Measurements from ENCODE around the gene IL2. TPM values are rescaled to one million over a fixed set of nuclear protein-coding genes. Genes with fewer than 3 reads are reported as not detected.

Gene IL2
- under 1 TPM in 1 of 3 donors, not detected in 2; 0.57 TPM for polyA plus RNA-seq

- Mint-ChIP-seq H3K4me1 (peaks cover 25 to 34% of the 10 kb centered on the region in 2 donors), H3K9me3 (no peaks in the 10 kb centered on the region), H3K36me3 (no peaks in the 10 kb centered on the region), H3K27me3 (ENCODE audit: low read depth in 3 of 3) (peaks cover 0 to 2% (median 0%) of the 10 kb centered on the region in 3 donors), H3K4me3 (peak within 1 kb of the TSS in 2 of 5 donors; percentile 52), H3K27ac (peak within 1 kb of the TSS in 1 of 6 donors; percentile 66)
- DNase-seq, result no peak
These were observed at the start of gene IL2 for GRCh38 chr4:122456231-122457116. Gene IL2 (minus strand): TSS chr4:122456725. CDS start chr4:122456440, 285 bp downstream.

GRCh38 chr4:122503214-122503613, 46.7 kb upstream of the IL2 start:
- H3K4me3 Mint-ChIP-seq, result no peak overlapping the region

GRCh38 chr4:122500852-122501501, 44.5 kb upstream of the IL2 start:
- Mint-ChIP-seq H3K9me3 (peaks cover 0 to 6% (median under 1%) of the 10 kb centered on the region in 6 donors), H3K4me1 (no peaks in the 10 kb centered on the region), H3K4me3 (no peak overlapping the region), H3K27ac (no peak overlapping the region), H3K27me3 (ENCODE audit: low read depth in 3 of 3) (no peaks in the 10 kb centered on the region), H3K36me3 (no peaks in the 10 kb centered on the region)
- DNase-seq, result no peak

More at GRCh38 chr4:122503214-122503613, 46.7 kb upstream of the IL2 start:
- Mint-ChIP-seq H3K9me3 (peaks cover 0 to 6% (median under 1%) of the 10 kb centered on the region in 6 donors), H3K4me1 (no peaks in the 10 kb centered on the region), H3K27ac (no peak overlapping the region), H3K36me3 (no peaks in the 10 kb centered on the region), H3K27me3 (ENCODE audit: low read depth in 3 of 3) (peaks cover 0 to 2% (median 0%) of the 10 kb centered on the region in 3 donors)
- DNase-seq, result no peak

- Mint-ChIP-seq H3K9me3 (peaks cover 22 to 47% (median 27%) of the 10 kb centered on the region in 6 donors), H3K4me1 (no peaks in the 10 kb centered on the region), H3K4me3 (no peak overlapping the region), H3K36me3 (peaks cover 0 to 5% (median 4%) of the 10 kb centered on the region in 3 donors), H3K27ac (no peak overlapping the region), H3K27me3 (ENCODE audit: low read depth in 3 of 3) (peaks cover 0 to 3% (median 2%) of the 10 kb centered on the region in 3 donors)
- no peak for DNase-seq
These were observed 32.5 kb upstream of the IL2 start for GRCh38 chr4:122489061-122489460.

GRCh38 chr4:122483481-122483880, 27.0 kb upstream of the IL2 start:
- H3K27ac Mint-ChIP-seq, result no peak overlapping the region
- H3K4me3 Mint-ChIP-seq, result no peak overlapping the region
- DNase-seq, result no peak
- peaks cover 2 to 5% (median 3%) of the 10 kb centered on the region in 3 donors for H3K27me3 Mint-ChIP-seq (ENCODE audit: low read depth in 3 of 3)
- H3K4me1 Mint-ChIP-seq, result no peaks in the 10 kb centered on the region
- H3K36me3 Mint-ChIP-seq, result no peaks in the 10 kb centered on the region
- H3K9me3 Mint-ChIP-seq, result peaks cover 5 to 13% (median 12%) of the 10 kb centered on the region in 6 donors

- no peaks in the 10 kb centered on the region for H3K4me1 Mint-ChIP-seq
- DNase-seq, result no peak
- H3K27ac Mint-ChIP-seq, result no peak overlapping the region
- peaks cover 1 to 5% (median 3%) of the 10 kb centered on the region in 3 donors for H3K27me3 Mint-ChIP-seq (ENCODE audit: low read depth in 3 of 3)
- peaks cover 0 to 12% (median 0%) of the 10 kb centered on the region in 6 donors for H3K9me3 Mint-ChIP-seq
- no peaks in the 10 kb centered on the region for H3K36me3 Mint-ChIP-seq
- H3K4me3 Mint-ChIP-seq, result no peak overlapping the region
These were observed 25.4 kb upstream of the IL2 start for GRCh38 chr4:122481766-122482405.

- Mint-ChIP-seq H3K27ac (no peak overlapping the region), H3K27me3 (ENCODE audit: low read depth in 3 of 3) (peaks cover 0 to 5% (median 3%) of the 10 kb centered on the region in 3 donors), H3K4me1 (no peaks in the 10 kb centered on the region), H3K4me3 (no peak overlapping the region), H3K9me3 (peaks cover 0 to 12% (median 0%) of the 10 kb centered on the region in 6 donors), H3K36me3 (no peaks in the 10 kb centered on the region)
- DNase-seq, result no peak
These were observed 24.3 kb upstream of the IL2 start for GRCh38 chr4:122480655-122481487.

GRCh38 chr4:122479935-122480416, 23.5 kb upstream of the IL2 start:
- Mint-ChIP-seq H3K36me3 (no peaks in the 10 kb centered on the region), H3K27me3 (ENCODE audit: low read depth in 3 of 3) (peaks cover 0 to 4% (median 3%) of the 10 kb centered on the region in 3 donors), H3K9me3 (peaks cover 0 to 12% (median 0%) of the 10 kb centered on the region in 6 donors), H3K4me3 (no peak overlapping the region), H3K4me1 (no peaks in the 10 kb centered on the region), H3K27ac (no peak overlapping the region)
- DNase-seq, result no peak

- no peaks in the 10 kb centered on the region for H3K36me3 Mint-ChIP-seq
- DNase-seq, result no peak
- no peaks in the 10 kb centered on the region for H3K4me1 Mint-ChIP-seq
- H3K9me3 Mint-ChIP-seq, result peaks cover 0 to 17% (median 0%) of the 10 kb centered on the region in 6 donors
- peaks cover 0 to 4% (median 0%) of the 10 kb centered on the region in 3 donors for H3K27me3 Mint-ChIP-seq (ENCODE audit: low read depth in 3 of 3)
- H3K27ac Mint-ChIP-seq, result no peak overlapping the region
- H3K4me3 Mint-ChIP-seq, result no peak overlapping the region
These were observed 20.2 kb upstream of the IL2 start for GRCh38 chr4:122476745-122477144.

- Mint-ChIP-seq H3K27me3 (ENCODE audit: low read depth in 3 of 3) (peaks cover 0 to 4% (median 0%) of the 10 kb centered on the region in 3 donors), H3K4me3 (no peak overlapping the region), H3K36me3 (no peaks in the 10 kb centered on the region), H3K27ac (no peak overlapping the region), H3K9me3 (peaks cover 0 to 17% (median 0%) of the 10 kb centered on the region in 6 donors), H3K4me1 (no peaks in the 10 kb centered on the region)
- no peak for DNase-seq
These were observed 19.6 kb upstream of the IL2 start for GRCh38 chr4:122476126-122476525.

- H3K36me3 Mint-ChIP-seq, result no peaks in the 10 kb centered on the region
- H3K27me3 Mint-ChIP-seq (ENCODE audit: low read depth in 3 of 3), result peaks cover 0 to 4% (median 0%) of the 10 kb centered on the region in 3 donors
- no peak for DNase-seq
- H3K4me3 Mint-ChIP-seq, result no peak overlapping the region
- no peaks in the 10 kb centered on the region for H3K4me1 Mint-ChIP-seq
- H3K9me3 Mint-ChIP-seq, result peaks cover 0 to 17% (median 0%) of the 10 kb centered on the region in 6 donors
- no peak overlapping the region for H3K27ac Mint-ChIP-seq
These were observed 18.7 kb upstream of the IL2 start for GRCh38 chr4:122475233-122475632.

- H3K27me3 Mint-ChIP-seq (ENCODE audit: low read depth in 3 of 3), result no peaks in the 10 kb centered on the region
- H3K4me1 Mint-ChIP-seq, result no peaks in the 10 kb centered on the region
- DNase-seq, result no peak
- no peaks in the 10 kb centered on the region for H3K36me3 Mint-ChIP-seq
- H3K4me3 Mint-ChIP-seq, result no peak overlapping the region
- peaks cover 0 to 9% (median 1%) of the 10 kb centered on the region in 6 donors for H3K9me3 Mint-ChIP-seq
- H3K27ac Mint-ChIP-seq, result no peak overlapping the region
These were observed 12.9 kb upstream of the IL2 start for GRCh38 chr4:122469457-122469856.

- peak overlapping the region in 4 of 6 donors; percentile 47 to 75 (median 52) for H3K27ac Mint-ChIP-seq
- H3K4me1 Mint-ChIP-seq, result peaks cover 25 to 34% of the 10 kb centered on the region in 2 donors
- peaks cover 0 to 2% (median 0%) of the 10 kb centered on the region in 3 donors for H3K27me3 Mint-ChIP-seq (ENCODE audit: low read depth in 3 of 3)
- peak; percentile 1 to 30 (median 9) for DNase-seq
- no peaks in the 10 kb centered on the region for H3K36me3 Mint-ChIP-seq
- H3K4me3 Mint-ChIP-seq, result peak overlapping the region; percentile 68 to 86 (median 71)
- H3K9me3 Mint-ChIP-seq, result peaks cover 0 to 3% (median under 1%) of the 10 kb centered on the region in 6 donors
These were observed 2.1 kb upstream of the IL2 start for GRCh38 chr4:122458625-122459024.

Measured in immature natural killer cell (primary cell).